ENCODE data around the gene ST7L. TPM values are rescaled to one million over a fixed set of nuclear protein-coding genes. Genes with fewer than 3 reads are reported as not detected.

The ST7L gene
- total and polyA plus RNA-seq, 9 of the 15 experiments (the other 6 are each of a cell fraction or from before 2014, with no cell fraction given), result 9.0 to 32.5 (median 26.6) TPM

GRCh38 chr1:112619518-112620376 is 806 bp upstream of the ST7L start, which contains the start of gene CAPZA1 (continued):
- no peak for TF ChIP-seq CUX1 (CRISPR knock-in tag; IDR thresholded peaks at IDR 0.05)
- no peak for TF ChIP-seq THRA (IDR thresholded peaks at IDR 0.05)
- no peak for TF ChIP-seq ZNF77 (CRISPR knock-in tag; IDR thresholded peaks at IDR 0.05)
- no peak for TF ChIP-seq PURB (CRISPR knock-in tag; IDR thresholded peaks at IDR 0.05; ENCODE audit: low read depth)
- 0 out of 2 replicates have a peak, but pooled peaks have one; percentile 10 for TF ChIP-seq ZNF583 (CRISPR knock-in tag; IDR thresholded peaks at IDR 0.05)
- no peak; the same call in 1 of the 2 replicates for TF ChIP-seq ATF4 (CRISPR knock-in tag; IDR thresholded peaks at IDR 0.05)
- no peak for TF ChIP-seq ZFP36 (IDR thresholded peaks at IDR 0.05; ENCODE audit: low read depth, low read length, partially characterized antibody)
- TF ChIP-seq ZNF41 (CRISPR knock-in tag; conservative IDR thresholded peaks at IDR 0.05), result peak; percentile 48
- TF ChIP-seq RCOR1 (IDR thresholded peaks at IDR 0.05; ENCODE audit: borderline replicate concordance in 1 of 2, low read depth in 2 of 2, low read length in 2 of 2), result peak in 1 of 2 experiments; percentile 85; a peak in 2 of 4 replicates
- TF ChIP-seq NFE2L1 (tag; IDR thresholded peaks at IDR 0.05; ENCODE audit: borderline replicate concordance, low read depth), result no peak
- TF ChIP-seq TFAM (CRISPR knock-in tag; conservative IDR thresholded peaks at IDR 0.05), result no peak
- no peak for TF ChIP-seq RBM15 (IDR thresholded peaks at IDR 0.05; ENCODE audit: insufficient read depth, low read length)
- no peak for TF ChIP-seq ZNF280B (CRISPR knock-in tag; IDR thresholded peaks at IDR 0.05)
- TF ChIP-seq MAFF (IDR thresholded peaks at IDR 0.05; ENCODE audit: low read length), result peak; percentile 4; the same call in 1 of the 2 replicates
- no peak for TF ChIP-seq CREB3 (tag; conservative IDR thresholded peaks at IDR 0.05; ENCODE audit: low read depth)
- TF ChIP-seq ZNF232 (CRISPR knock-in tag; IDR thresholded peaks at IDR 0.05), result no peak

All from K562 (cell line).